HG03060 (cell line): ENCODE measurements around the gene MAP7D3.

ENCODE experiments used
- ATAC-seq: cut with Tn5 transposase; IDR thresholded peaks from one replicate; pipeline ENCODE4 v1.9.1; 2021; ENCODE audit warnings: low read depth, moderate number of reproducible peaks; ENCODE audit not compliant: unreplicated experiment

Gene MAP7D3

DNA sequence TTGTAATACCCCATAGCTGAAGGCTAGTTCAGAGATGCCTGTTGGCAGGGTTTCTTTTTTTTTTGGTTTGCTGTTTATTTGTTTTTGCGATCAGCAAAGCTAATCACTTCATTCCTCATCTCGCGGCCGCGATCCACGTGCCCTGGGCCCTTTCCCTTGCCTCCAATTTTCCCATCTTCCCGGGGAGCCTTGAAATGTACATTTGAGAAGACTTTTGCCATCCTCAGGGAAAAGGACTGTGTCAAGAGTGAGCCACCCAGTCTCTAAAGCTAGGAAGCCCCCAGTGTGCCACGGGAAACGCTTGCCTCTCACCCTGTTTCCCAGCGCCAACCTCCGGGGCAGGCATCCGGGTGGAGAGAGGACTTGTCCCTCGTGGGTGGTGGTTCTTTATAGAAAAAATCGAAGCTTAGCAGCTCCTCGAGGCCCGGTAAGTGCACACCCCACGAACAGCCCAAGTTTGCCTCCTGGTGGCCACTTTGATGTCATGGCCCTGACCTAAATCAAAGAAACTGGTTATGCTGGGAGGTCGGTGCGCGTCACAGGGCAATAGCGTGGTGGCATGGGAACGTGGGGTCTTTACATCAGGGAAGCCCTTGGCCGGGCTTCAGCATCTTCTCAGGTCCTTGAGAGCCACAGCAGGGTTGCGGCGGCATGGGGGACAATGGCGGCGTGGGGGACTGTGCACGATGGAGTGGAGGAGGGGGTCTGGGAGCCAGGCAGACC, 42.0 kb downstream of the MAP7D3 start:
- no peak for ATAC-seq

DNA sequence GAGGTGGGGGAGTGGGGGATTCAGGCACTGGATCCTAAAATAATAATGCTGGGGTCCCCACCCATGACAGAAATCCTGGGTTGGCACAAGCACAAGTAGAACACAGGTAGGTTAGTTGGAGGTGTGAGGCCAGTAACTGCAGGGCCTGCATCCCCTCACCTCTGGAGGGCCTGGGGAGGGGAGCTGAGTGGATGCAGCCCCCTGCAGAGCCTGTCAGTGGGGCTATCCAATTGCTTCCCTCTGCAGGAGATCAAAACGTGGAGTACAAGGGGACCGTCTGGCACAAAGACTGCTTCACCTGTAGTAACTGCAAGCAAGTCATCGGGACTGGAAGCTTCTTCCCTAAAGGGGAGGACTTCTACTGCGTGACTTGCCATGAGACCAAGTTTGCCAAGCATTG, 43.7 kb downstream of the MAP7D3 start:
- no peak for ATAC-seq

DNA sequence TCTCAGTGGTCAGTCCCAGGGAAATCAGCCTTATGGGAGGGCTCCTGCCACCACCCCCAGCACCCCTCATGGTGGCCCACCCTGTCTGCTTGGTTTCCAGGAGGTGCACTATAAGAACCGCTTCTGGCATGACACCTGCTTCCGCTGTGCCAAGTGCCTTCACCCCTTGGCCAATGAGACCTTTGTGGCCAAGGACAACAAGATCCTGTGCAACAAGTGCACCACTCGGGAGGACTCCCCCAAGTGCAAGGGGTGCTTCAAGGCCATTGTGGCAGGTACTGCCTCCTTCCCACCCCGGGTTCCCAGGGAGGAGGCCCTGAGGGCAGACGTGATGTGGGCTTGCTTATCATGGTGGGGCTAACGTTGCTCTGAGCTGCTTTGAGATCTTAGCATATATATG, 44.3 kb downstream of the MAP7D3 start:
- no peak for ATAC-seq

- ATAC-seq: no peak
Observed at GRCh38 chrX:136205882-136206380, 45.3 kb downstream of the MAP7D3 start.

DNA sequence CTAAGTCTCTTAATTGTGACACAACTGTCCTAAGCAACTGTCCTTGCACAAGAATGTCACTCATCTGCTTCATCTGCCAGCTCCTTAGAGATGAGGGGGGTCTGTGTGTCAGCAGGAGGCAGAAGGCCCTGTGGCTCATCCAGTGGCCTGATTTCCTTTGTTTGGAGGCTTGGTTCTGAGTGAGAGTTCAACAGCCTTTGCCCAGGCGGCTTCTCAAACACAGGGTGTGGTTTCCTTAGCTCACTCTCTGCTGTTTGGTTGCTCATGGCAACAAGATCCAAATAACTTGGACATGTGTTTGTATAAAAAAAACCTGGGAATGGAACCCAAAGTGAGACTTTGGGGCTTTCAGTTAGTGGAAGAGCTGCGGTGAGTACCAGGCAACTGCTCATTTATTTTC, 46.6 kb downstream of the MAP7D3 start:
- ATAC-seq: no peak

DNA sequence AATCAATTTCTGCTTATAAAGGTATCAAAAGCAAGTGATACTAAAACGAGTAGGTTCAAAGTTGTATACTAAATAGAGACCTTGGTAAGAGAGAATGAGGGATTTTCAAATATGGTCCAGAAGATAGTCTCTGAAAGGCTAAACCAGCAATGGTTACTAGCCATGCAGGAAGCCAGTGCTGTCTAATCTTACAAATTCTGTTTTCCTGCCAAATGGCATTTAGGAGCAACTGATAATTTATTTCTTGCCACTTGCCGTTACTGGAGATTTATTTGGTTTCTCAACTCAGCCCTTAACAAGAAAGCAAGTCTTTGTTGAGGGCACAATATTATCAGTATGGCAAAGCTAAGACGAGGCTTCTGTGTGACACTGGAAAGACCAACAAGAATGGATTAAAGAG, 47.2 kb downstream of the MAP7D3 start:
- ATAC-seq: no peak

DNA sequence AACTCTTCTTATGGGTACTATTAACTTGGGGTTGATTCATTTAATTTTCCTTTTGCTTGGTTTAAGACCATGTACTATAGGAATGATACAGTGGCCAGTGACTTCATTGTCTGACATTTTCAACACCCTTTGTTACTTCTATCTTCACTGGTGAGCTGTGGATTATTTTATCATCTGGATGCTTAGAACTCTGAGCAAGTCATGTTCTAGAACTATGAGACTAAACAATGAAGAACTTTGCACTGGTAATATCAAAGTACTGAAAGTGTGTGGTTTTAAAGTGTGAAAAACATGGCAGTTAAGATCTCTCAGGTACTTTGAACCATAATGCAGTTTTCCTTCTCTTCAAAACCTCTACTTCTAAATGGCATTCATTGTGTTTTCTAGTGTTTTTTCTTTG, 47.8 kb downstream of the MAP7D3 start:
- no peak for ATAC-seq

GRCh38 chrX:136202889-136203288, 48.3 kb downstream of the MAP7D3 start:
- ATAC-seq: no peak

DNA sequence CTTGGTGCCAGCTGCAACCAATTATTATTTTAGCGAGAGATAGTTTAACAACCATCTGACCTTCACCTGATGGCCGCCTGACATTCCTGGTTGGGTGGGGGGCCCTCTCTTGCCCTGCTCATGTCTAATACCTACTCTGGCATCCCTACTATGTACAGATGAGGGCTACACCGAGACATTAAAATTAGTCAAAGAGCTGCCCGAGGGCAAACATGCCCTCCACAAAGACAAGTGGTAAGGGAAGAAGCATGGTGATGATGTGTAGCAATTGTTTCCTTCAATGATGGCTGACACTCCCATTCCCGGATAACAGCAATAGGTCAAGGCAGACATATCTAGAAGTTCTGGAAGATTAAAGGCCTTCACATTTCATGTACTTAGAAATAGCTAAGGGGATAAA, 49.6 kb downstream of the MAP7D3 start:
- ATAC-seq: no peak

GRCh38 chrX:136200466-136200865, 50.7 kb downstream of the MAP7D3 start:
- no peak for ATAC-seq

DNA sequence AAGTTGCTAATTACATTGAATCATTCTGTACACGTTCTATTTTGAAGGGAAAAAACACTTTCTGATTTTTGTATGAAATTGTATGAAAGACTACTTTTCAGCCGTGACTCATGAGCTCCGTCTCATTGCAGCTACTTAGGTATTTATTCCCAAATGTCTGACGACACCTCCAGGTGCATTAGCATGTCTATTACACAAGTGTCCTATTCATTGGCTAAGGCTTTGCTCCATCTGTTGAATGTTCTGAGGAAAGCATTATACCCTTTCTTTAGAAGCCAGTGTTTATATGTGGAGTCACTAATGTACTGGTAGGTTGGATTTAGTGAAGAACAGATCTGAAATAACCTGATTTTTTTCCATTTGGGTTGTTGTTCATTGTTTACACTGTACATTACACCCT, 51.8 kb downstream of the MAP7D3 start:
- no peak for ATAC-seq

- no peak for ATAC-seq
Observed at GRCh38 chrX:136198678-136199243, 52.4 kb downstream of the MAP7D3 start.

- no peak for ATAC-seq
Observed at GRCh38 chrX:136198010-136198409, 53.2 kb downstream of the MAP7D3 start.

GRCh38 chrX:136196691-136197155, 54.5 kb downstream of the MAP7D3 start:
- no peak for ATAC-seq

DNA sequence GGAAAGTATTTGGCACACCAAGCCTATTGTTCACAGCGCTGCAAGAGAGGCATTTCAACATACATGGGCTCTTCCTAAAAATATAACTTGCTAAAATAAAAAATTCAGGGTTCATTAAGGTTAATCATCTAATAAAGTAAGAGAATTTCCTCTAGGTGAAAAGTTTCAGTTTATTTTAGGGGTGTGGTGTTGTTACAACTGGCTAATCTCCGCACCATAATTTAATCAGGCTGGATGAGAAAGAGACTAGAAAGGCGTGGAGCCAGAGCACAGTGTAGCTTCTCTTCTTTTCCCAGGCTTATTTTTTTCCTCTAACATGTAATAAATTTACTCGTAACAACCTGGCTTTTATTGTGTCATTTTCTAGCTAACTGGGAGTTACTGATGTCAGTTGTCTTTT, 56.0 kb downstream of the MAP7D3 start:
- ATAC-seq: no peak

GRCh38 chrX:136194536-136194935, 56.7 kb downstream of the MAP7D3 start:
- ATAC-seq: no peak

DNA sequence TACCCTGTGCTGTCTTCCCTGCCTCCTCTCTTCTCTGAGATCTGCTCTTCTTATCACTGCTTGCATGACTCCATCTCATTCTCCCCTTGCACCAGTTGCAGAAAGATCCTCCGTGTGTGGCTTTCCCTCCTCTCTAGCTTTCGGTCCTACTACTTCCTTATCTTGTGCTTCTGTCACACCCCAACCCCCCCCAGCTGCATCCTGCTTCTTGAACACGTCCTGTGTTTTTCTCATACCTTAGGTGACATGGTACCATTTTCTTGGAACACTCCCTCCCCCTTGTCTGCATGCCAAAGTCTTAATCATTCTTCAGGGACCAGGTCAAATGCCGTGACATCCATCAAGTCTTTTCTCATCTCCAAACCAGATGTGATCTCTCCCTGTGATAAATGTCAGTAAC, 57.4 kb downstream of the MAP7D3 start:
- ATAC-seq: no peak

DNA sequence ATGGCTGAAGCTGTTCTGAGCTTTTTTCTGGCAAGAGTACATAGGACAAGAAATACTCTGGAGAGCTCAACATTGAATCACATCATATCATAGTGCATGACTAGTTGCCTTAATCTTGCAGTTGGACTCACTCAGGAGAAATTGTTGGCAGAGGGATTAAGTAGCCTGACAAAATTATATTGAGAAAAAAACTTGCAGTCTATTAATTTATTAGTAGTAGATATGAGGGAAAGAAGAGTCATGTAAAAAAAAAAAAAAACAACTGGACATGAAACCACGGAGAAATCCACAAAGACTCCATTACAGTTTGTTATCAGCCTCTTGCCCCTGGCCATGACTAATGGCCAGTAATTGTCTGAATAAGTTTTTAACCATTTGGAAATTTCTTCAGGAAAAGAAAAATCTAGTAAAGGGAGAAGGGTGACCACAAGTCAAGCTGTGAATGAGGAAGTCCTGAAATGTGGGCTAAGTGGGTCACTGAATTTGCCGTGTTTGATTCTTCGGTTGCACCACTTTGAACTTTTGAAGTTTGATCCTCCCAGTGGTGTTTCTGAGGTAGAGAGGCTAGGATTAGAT, 58.3 kb downstream of the MAP7D3 start:
- ATAC-seq: no peak

DNA sequence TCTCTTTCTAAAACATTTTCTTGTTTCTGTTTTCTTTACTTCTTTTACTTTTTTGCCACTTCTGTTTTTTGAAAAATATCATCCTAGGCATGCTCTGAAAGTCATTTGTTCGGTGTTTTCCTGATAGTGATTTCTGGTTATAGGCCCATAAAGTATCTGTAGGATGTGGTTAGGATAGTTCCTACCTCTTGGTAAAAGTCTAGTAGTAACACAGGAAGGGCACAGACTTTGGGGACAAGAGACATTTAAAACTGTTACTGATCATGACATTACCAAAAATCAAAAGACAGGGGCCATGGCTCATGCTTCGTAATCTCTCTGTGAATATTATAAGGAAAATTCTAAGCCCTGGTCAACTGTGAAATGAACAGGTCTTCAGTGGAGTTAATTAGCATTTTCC, 59.1 kb downstream of the MAP7D3 start:
- no peak for ATAC-seq

DNA sequence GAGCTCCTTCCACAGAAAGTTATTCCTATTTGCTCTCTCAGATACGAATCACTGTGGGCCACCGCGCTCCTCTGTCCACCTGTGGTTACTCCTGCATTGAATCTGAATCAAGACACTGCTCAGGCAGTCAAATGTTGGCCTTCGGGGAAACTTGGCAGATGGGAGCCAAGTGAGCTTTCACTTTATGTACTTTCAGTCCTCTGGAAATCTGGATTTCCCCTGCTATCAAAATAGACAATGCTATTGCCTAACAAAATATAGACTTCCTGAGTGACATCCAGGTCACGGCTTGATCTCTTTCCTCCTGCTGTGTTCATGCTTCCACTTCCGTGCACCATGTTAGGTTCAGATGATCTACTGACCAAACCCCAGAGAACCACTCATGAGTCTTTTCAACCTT, 60.0 kb downstream of the MAP7D3 start:
- ATAC-seq: no peak

DNA sequence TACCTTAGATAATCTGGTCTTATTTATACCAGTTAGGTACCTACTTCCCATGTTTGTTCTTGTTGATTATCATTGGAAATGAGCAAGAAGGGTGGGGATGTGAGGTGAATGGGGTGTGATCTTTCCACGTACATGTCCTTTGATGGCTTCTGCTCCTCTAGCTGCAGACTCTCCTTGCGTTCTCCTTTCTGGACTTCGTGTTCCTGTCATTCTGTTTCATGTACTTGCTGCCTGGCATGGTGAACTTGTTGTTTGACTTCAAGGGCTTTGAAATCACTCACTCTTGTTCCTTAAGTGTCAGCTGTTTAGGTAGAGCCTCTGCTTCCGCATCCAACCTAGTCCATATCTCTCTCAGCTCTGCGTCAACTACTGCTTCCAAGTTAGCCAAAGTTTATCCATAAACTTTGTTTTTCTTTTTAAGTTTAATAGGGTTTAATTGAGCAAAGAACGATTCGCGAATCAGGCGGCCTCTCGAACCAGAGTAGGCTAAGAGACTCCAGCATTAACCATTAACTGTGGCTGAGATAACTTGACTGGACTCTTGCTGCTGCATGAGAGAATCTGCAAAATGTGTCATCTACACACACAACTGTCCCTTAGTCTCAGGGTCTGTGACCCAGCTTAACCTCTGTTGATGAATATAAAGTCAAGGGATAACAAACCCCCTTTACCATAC, 61.0 kb downstream of the MAP7D3 start:
- no peak for ATAC-seq
